IPS DF 6.9 (cell line): ENCODE measurements around the gene FHIT.
"Not testable (repeated sequence)": the region's sequence is repeated elsewhere in the genome, so short reads cannot be mapped to it uniquely, and the experiment has no call there.

Experiments used
- DNase-seq: peaks from one replicate; pipeline ENCODE4 v3.0.0-alpha.2; 2013; ENCODE audit warnings: low read depth, low spot score
- H3K27ac ChIP-seq: one replicate; pipeline ENCODE4 v1.5.1; 2013; ENCODE audit warnings: low read length, control low read depth
- H3K27me3 ChIP-seq: 2 replicates; pipeline ENCODE4 v1.6.1; 2013; ENCODE audit warnings: mild to moderate bottlenecking, low read length; ENCODE audit not compliant: control insufficient read depth, insufficient read depth
- H3K36me3 ChIP-seq: 2 replicates; pipeline ENCODE4 v1.6.1; 2013; ENCODE audit warnings: low read length; ENCODE audit not compliant: control insufficient read depth, insufficient read depth
- H3K4me1 ChIP-seq: 2 replicates; pipeline ENCODE4 v1.6.1; 2013; ENCODE audit warnings: low read length; ENCODE audit not compliant: control insufficient read depth, insufficient read depth
- H3K4me3 ChIP-seq: 2 replicates; pipeline ENCODE4 v1.5.1; 2013; ENCODE audit warnings: mild to moderate bottlenecking, low read length
- H3K9me3 ChIP-seq: 2 replicates; pipeline ENCODE4 v1.6.1; 2013; ENCODE audit warnings: low read length, inconsistent platforms; ENCODE audit not compliant: control insufficient read depth, insufficient read depth
- WGBS: extraction: QIAGEN DNeasy Blood & Tissue Kit; methylation state at CpG from one replicate; pipeline ENCODE4 v1.1.7; 2013; ENCODE audit warnings: mixed read lengths, missing lambda C conversion rate; ENCODE audit not compliant: insufficient read length, insufficient coverage; 5-methylcytosine and 5-hydroxymethylcytosine counted together

Gene FHIT

GRCh38 chr3:61015408-61015807 lies 235.8 kb downstream of the FHIT start:
- DNase-seq, result no peak
- no peaks in the 10 kb centered on the region for H3K27me3 ChIP-seq
- H3K9me3 ChIP-seq, result no peaks in the 10 kb centered on the region
- H3K27ac ChIP-seq, result no peak overlapping the region
- H3K4me1 ChIP-seq, result no peaks in the 10 kb centered on the region
- no peaks in the 10 kb centered on the region for H3K36me3 ChIP-seq
- no peak overlapping the region for H3K4me3 ChIP-seq
- WGBS, result no CpG with 5 or more reads among the region's 2 CpGs

DNA sequence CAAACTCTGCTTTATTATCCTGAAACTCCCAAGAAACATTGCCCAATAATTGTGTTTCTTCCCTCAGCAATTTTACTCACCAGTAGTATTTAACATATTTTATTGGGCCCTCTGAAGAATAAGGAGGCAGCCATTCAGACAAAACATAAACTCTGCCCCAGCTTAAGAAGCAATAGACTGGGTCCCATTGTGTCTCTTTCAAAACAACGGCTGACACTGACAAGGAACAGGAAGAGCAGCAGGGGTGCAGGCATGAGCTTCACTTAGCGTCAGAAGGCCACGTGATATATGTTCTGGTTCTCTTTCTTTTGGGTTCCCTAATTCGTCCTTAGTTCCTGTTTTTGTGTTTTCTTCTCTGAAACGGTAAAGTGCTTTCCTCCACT lies 242.3 kb downstream of the FHIT start:
- DNase-seq, result no peak
- H3K4me3 ChIP-seq, result no peak overlapping the region
- no peak overlapping the region for H3K27ac ChIP-seq
- no peaks in the 10 kb centered on the region for H3K9me3 ChIP-seq
- H3K27me3 ChIP-seq, result no peaks in the 10 kb centered on the region
- H3K36me3 ChIP-seq, result no peaks in the 10 kb centered on the region
- no CpG with 5 or more reads among the region's 5 CpGs for WGBS
- H3K4me1 ChIP-seq, result no peaks in the 10 kb centered on the region

DNA sequence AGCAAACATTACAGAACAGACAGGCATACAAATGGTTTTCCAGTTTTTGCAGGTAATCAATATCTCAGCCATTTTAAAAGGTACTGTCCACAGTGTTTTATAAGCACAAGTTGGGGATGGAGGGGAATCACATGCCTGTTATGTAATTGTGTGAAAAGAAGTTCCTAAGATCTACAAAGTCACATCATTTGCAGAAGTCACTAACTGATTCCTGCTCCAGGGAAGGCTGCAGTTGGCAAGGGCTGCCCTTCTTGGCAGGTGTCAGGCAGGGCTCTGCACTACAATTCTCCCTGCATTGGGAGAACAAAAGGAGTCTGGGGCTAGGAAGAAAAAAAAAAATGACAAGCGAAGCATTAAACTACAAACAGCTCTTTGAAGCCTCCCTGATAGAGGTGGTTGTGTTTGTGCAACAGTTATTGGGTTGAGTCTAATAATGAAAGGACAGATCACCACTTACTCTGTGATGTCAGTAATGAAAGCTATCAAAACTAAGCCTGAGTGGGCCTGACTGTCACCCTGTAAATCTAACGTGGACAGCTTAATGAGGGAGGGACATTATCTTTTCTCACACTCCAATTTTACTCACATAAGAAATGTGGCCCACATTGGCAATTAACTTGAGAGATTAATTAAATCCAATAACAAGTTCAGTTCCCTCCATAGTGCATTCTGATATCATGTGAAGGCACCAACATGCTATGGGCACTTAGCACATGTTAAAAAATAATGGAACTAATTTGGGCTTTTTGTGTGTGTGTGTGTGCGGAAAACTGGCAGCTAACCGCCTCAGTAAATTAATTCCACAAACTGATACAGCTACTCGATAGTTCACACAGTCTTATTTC lies 242.9 kb downstream of the FHIT start:
- WGBS, result no CpG with 5 or more reads among the region's 5 CpGs
- Histone ChIP-seq H3K36me3 (no peaks in the 10 kb centered on the region), H3K9me3 (no peaks in the 10 kb centered on the region), H3K4me3 (no peak overlapping the region), H3K27me3 (no peaks in the 10 kb centered on the region), H3K4me1 (no peaks in the 10 kb centered on the region), H3K27ac (no peak overlapping the region)
- DNase-seq, result no peak

- Histone ChIP-seq H3K4me1 (no peaks in the 10 kb centered on the region), H3K9me3 (no peaks in the 10 kb centered on the region), H3K36me3 (no peaks in the 10 kb centered on the region), H3K27me3 (no peaks in the 10 kb centered on the region), H3K4me3 (no peak overlapping the region), H3K27ac (no peak overlapping the region)
- no CpG with 5 or more reads among the region's 4 CpGs for WGBS
- DNase-seq, result no peak
These were observed 245.7 kb downstream of the FHIT start for GRCh38 chr3:61005591-61005990.

- WGBS, result no CpG with 5 or more reads among the region's 3 CpGs
- H3K27me3 ChIP-seq, result no peaks in the 10 kb centered on the region
- H3K4me1 ChIP-seq, result no peaks in the 10 kb centered on the region
- no peak for DNase-seq
- no peak overlapping the region for H3K27ac ChIP-seq
- no peaks in the 10 kb centered on the region for H3K9me3 ChIP-seq
- H3K36me3 ChIP-seq, result no peaks in the 10 kb centered on the region
- no peak overlapping the region for H3K4me3 ChIP-seq
These were observed 252.4 kb downstream of the FHIT start for GRCh38 chr3:60998858-60999257.

DNA sequence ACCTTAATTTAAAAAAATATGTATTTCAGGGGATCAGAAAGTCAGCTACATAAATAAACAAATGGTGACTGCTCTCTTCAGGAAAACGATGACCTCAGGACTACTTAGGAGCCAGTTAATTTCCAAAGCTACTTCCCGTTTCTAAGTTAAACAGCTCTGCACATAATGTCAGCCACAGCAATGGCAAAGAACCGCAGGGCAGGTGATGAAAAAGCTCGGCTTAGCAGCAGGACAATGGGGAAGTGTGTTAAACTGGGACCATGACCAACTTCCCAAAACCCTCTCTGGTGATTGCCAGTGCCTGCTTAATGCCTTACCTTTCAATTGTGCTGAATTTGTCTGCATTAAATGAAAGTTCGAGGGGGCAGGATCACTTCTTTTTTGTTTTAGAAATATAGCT lies 258.9 kb downstream of the FHIT start:
- Histone ChIP-seq H3K9me3 (no peaks in the 10 kb centered on the region), H3K36me3 (no peaks in the 10 kb centered on the region), H3K27me3 (no peaks in the 10 kb centered on the region), H3K4me3 (no peak overlapping the region), H3K4me1 (no peaks in the 10 kb centered on the region), H3K27ac (no peak overlapping the region)
- DNase-seq, result no peak
- no CpG with 5 or more reads among the region's 5 CpGs for WGBS

- no CpG with 5 or more reads among the region's 3 CpGs for WGBS
- H3K4me3 ChIP-seq, result no peak overlapping the region
- no peaks in the 10 kb centered on the region for H3K36me3 ChIP-seq
- H3K4me1 ChIP-seq, result no peaks in the 10 kb centered on the region
- H3K27ac ChIP-seq, result no peak overlapping the region
- H3K9me3 ChIP-seq, result no peaks in the 10 kb centered on the region
- no peak for DNase-seq
- no peaks in the 10 kb centered on the region for H3K27me3 ChIP-seq
These were observed 260.9 kb downstream of the FHIT start for GRCh38 chr3:60990442-60990730.

- no peak overlapping the region for H3K27ac ChIP-seq
- H3K27me3 ChIP-seq, result no peaks in the 10 kb centered on the region
- DNase-seq, result no peak
- no peaks in the 10 kb centered on the region for H3K4me1 ChIP-seq
- H3K36me3 ChIP-seq, result no peaks in the 10 kb centered on the region
- H3K9me3 ChIP-seq, result no peaks in the 10 kb centered on the region
- H3K4me3 ChIP-seq, result no peak overlapping the region
- no CpG with 5 or more reads among the region's 11 CpGs for WGBS
These were observed 261.4 kb downstream of the FHIT start for GRCh38 chr3:60989626-60990441.

GRCh38 chr3:60987191-60987590 lies 264.1 kb downstream of the FHIT start:
- no CpG with 5 or more reads among the region's 1 CpG for WGBS
- not testable (repeated sequence) for H3K4me1 ChIP-seq, H3K27ac ChIP-seq, H3K4me3 ChIP-seq, DNase-seq, H3K36me3 ChIP-seq, H3K27me3 ChIP-seq, H3K9me3 ChIP-seq

- DNase-seq, result no peak
- Histone ChIP-seq H3K4me3 (no peak overlapping the region), H3K4me1 (no peaks in the 10 kb centered on the region), H3K27ac (no peak overlapping the region), H3K27me3 (no peaks in the 10 kb centered on the region), H3K9me3 (no peaks in the 10 kb centered on the region), H3K36me3 (no peaks in the 10 kb centered on the region)
- no CpG with 5 or more reads among the region's 3 CpGs for WGBS
These were observed 264.7 kb downstream of the FHIT start for GRCh38 chr3:60986552-60986951.
